Measurements from ENCODE around the gene ATF7.

GRCh38 chr12:53564278-53564677, 61.9 kb downstream of the ATF7 start:
- no peak for TF ChIP-seq MXI1 (IDR thresholded peaks at IDR 0.05; ENCODE audit: low read depth, low read length)
- TF ChIP-seq CHD2 (IDR thresholded peaks at IDR 0.05; ENCODE audit: low read length, partially characterized antibody), result no peak
- no peak for TF ChIP-seq POLR2AphosphoS5 (IDR thresholded peaks at IDR 0.05; ENCODE audit: low read depth, low read length)
- no peak for TF ChIP-seq CTCF (IDR thresholded peaks at IDR 0.05)
- TF ChIP-seq RXRA (IDR thresholded peaks at IDR 0.05; ENCODE audit: borderline replicate concordance, low read depth), result no peak
- no peak for TF ChIP-seq RFX5 (IDR thresholded peaks at IDR 0.05; ENCODE audit: low read length)
- no peak for TF ChIP-seq GABPA (IDR thresholded peaks at IDR 0.05; ENCODE audit: low read depth)
- no peak for TF ChIP-seq EZH2phosphoT487 (IDR thresholded peaks at IDR 0.05; ENCODE audit: borderline replicate concordance, low read depth)
- TF ChIP-seq SMC3 (IDR thresholded peaks at IDR 0.05; ENCODE audit: low read depth, low read length), result no peak
- no peak for TF ChIP-seq TAF1 (IDR thresholded peaks at IDR 0.05; ENCODE audit: borderline replicate concordance, low read depth, low read length)
- no peak for TF ChIP-seq MAX (IDR thresholded peaks at IDR 0.05; ENCODE audit: low read depth)
- TF ChIP-seq TCF12 (IDR thresholded peaks at IDR 0.05), result no peak
- TF ChIP-seq EP300 (IDR thresholded peaks at IDR 0.05; ENCODE audit: borderline replicate concordance in 1 of 2, low read depth in 1 of 2, low read length in 1 of 2), result no peak
- TF ChIP-seq JUND (IDR thresholded peaks at IDR 0.05), result no peak

All from SK-N-SH (cell line).